HG03066 (cell line): ENCODE results near the gene SPTLC1.

Experiments
- ATAC-seq: cut with Tn5 transposase; IDR thresholded peaks from one replicate; pipeline ENCODE4 v1.9.1; 2021; ENCODE audit warnings: low read depth; ENCODE audit not compliant: unreplicated experiment

The SPTLC1 gene

DNA sequence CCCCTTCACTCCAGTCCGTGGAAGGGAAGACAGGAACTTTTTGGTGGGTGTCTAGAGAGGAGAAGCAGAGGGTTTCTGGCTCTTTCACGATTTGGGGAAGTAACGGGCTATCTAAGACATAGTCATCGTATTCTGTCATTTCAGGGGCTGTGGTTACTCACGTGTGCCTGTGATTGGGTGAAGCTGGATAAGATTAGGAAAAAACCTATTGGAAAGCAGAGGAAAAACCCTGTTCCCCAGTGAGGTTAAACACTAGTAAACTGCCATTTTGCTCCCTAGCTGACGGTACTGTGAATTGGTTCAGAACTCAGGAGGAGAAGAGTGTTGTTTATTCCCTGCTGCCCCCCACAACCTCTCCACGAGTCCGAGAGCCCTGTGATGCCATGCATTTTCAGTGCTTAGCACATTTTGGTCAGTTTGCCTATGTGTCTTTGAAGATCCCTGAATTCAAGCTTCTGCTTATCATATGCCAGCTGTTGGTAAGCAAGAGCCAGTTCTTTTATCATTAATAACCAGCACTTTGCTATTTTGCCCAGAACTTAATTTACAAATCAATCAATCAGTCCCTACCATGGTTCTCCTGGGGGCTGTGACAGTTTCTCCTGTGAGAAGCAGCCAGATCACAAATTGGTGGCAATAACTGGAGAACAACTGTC is 120.1 kb downstream of the SPTLC1 start:
- no peak for ATAC-seq

DNA sequence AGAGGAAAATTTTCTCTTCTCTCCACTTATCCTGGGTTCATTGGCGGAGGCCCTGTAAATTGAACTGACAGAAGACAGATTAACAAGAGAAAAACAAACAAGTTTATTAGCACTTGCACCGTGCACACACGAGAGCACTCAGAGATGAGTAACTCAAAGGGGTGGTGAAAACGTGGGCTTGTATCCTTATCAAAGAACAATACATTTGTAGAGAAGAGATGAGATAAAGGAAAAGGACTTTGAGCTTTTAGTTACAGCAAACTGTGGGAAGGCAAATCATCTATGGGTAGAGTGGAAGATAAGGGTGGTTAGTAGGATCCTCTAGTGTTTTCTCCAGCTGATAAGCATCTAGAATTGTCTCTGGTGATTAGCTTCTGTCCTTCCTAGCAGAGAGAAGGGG is 120.8 kb downstream of the SPTLC1 start:
- ATAC-seq, result no peak

DNA sequence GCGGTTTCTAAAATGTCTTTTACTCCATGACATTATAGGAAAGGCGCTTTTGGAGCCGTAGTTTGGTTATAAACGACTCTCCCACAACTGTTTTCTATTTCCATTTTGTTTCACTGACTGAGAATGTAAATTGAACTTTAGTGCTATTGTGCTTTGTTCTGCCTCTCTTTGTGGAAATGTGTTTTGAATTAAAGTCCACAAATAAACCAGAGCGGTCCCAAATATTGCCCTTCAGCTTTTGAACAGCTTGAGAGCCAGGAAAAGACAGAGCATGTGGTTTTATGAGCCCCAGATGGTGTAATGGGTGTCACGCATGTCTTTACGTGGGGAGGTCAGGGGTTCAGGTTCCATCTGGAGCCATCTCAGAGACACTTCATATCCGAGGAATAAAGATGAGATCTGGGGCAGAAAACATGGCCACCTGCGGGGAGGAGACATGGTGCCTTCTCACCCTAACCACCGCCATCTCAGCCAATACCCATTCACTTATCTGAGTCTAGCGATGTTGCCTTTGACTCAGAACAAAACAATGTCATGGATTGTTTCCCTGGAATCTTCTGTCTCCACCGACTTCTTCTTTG is 122.7 kb downstream of the SPTLC1 start:
- ATAC-seq, result no peak

DNA sequence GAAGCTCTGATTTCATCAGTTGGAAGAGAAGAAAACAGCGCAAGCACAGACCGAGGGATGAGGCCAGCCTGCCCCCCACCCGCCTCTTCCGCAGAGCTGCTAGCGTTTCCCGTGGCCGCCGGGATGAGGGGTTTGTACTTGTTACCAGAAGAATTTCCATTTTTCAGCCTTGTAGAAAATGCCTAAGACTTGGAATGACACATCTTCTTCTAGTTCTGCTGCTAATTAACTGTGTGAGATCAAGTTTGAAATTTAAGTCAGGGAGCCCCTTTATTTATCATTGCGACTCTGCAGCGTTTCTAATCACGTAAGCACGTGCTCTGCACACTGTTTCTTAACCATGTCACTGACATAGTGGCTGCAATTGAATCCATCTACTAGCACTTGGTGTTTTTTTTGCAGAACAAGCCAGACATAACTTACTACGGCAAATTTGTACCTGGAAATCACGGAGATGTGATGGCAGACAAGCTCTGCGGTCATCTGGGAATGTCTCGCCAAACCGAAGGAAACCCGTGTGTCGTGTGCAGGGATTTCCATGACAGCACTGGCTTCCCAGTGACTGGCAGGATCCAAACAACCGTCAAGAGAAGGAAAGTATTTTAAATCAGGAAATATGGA is 123.4 kb downstream of the SPTLC1 start:
- no peak for ATAC-seq

DNA sequence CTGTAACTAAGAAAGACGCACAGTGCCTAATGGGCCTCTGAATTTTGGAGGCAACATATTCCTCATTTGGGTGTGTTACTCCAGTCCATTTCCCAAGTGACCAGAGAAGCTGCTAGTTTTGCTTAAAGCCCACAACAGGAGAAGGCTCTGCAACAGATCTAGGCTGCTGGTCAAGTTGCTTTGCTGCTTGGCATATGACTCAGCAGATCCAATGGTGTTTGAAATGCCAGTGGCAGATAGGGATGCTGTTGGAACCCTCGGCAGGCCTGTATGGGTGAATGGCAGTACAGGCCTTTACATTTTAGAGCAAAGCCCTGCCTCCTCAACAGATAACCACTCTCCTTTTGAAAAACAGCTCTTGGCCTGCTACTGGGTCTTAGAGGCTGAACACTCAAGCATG is 129.0 kb downstream of the SPTLC1 start:
- no peak for ATAC-seq

DNA sequence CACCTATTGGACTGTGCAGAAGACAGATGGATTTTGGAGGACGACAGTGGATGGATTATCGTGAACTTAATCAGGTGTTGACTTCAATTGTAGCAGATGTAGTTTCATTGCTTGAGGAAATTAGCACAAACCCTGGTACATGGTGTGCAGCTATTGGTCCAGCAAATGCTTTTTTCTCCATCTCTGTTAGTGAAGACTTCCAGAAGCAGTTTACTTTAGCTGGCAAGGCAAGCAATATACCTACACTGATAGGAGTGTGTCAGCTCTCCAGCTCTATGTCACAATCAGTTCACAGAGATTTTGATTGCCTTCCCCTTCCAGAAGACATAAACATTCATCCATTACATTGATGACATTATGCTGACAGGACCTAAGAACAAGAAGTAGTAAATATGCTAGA is 129.5 kb downstream of the SPTLC1 start:
- no peak for ATAC-seq
